Activated CD4-positive, CD25-positive, alpha-beta regulatory T cell treated with anti-CD3 and anti-CD28 coated beads, Interleukin-2, amount 50 U/mL, for 16 hours (primary cell): ENCODE data around the gene ZBTB38.
A peak's percentile ranks its signal among the peaks of the same experiment; 100 is the strongest.

ENCODE experiments used
- DNase-seq: peaks from one replicate; pipeline ENCODE4 v3.0.0-alpha.2; 2020; ENCODE audit warnings: low read depth, low spot score

ZBTB38 gene

DNA sequence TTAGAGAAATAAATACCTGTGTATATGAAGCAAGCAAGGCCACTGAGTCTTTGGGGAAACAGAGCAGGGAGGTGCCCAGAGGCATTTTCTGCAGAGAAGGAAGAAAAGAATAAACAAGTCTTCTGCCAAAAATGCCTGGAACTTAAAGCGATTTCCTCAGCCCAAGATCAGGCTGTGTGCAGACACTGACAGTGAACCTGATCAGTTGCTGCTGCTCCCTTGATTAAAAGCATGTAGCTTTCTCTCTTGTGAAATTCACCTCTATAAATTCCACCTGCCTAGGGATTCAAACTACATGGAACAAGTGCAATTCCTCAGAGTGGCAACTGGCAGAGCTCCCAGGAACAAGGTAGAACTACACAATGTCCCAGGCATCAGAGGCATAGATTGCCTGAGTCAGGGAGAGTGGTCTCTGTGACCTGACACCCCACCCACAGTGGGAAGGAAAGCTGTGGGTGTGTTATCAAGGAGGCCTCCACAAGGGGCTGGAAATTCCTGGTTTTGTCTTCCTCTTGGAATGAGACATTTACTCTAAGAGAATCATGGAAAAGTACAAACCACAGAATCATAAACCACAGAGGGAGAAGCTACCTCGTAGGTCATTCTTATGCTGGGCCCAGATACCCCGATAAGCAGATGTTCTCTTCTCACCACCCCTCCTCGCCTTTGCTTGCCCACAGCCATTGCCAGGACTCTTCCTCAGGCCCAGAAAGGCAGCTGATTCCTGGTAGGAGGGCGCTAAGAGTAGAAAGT, 1.8 kb upstream of the ZBTB38 start:
- DNase-seq, result no peak

DNA sequence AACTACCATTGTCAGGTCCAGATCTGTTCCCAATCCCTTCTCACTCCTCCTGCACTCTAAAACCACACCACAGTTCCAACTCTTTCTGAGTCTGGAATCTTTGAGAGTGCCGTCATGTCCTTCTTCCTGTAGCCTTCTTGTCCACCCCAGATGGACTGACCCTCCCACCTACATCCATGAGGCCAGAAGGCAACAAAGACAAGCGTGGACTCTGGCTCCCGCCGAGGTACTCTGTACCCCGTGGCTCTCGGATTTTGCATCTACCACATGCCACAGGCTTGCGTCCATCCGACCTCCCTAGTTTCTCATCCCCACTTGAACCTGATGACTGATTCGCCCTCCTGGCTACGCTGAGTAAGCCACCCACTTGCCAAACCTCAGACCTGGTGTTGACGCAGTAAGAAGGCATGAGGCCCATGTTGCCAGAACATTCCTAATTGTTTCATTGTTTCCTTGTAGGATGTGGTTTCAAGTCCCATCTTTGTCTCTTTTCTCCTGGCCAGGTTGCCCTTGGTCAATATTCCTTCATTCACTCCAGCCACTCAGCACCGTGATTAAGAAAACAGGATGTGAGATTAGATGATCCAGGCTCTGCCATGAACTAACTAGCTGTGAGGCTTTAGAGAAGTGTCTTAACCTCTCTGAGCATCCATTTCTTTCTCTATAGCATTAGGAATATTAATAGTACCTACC, 1.1 kb upstream of the ZBTB38 start:
- DNase-seq, result no peak

DNA sequence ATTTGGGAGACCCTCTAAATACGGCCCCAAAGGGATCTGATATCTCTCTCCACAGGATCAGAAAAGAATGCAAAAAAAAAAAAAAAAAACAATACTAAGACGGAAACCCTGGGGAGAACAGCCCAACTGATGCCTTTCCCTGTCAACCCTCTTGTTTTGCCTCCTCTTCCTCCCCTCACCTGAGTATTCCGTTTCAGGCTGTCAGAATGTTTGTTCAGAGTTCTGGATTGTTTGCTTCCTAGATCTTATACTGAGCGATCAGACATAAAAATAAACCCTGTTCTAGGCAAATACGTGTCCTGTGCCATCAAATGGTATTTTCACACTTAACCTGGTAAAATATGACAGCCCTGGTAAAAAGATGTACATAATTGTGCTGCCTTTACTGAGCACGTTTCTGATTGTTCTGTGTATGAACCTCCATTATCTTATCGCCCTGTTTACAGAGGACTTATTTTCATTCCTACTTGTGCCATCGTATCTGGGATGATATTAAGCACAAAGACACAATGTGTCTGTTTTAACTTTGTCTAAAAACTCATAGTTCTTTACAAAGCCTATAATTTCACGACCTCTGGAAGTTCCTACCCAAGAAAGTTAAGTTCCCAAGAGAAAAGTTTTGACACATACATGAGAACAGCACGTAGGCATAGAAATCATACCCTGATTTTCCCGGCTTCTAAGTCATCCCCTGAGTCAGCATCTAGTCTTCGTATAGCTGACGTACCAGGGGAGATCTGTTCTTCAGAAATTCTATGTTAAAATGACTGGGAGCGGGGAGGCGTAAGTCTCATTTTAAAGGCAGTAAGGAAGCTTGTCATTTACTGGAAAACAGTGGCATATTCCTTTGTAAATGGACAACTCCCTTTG, 856 bp downstream of the ZBTB38 start:
- DNase-seq, result no peak

DNA sequence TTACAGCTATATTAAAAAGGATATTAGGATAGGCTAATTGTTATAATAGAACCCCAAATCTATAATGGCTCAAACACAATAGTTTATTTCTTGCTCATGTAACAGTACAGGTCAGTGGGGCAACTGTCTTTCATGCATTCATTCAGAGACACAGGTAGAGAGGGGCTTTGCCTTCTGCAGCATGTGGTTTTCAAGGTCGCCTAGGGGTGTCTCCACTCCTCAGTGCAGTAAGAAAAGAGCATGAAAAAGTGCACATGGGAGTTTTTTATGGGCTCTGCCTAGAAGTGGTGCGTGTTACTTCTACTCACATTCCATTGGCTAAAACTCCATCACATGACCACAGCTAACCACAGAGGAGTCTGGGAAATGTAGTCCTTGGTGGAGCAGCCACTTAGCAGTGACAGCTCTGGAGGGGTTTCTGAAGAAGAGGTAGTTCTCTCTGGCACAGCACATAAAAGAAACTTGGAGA, 1.8 kb downstream of the ZBTB38 start:
- peak; percentile 37 for DNase-seq

DNA sequence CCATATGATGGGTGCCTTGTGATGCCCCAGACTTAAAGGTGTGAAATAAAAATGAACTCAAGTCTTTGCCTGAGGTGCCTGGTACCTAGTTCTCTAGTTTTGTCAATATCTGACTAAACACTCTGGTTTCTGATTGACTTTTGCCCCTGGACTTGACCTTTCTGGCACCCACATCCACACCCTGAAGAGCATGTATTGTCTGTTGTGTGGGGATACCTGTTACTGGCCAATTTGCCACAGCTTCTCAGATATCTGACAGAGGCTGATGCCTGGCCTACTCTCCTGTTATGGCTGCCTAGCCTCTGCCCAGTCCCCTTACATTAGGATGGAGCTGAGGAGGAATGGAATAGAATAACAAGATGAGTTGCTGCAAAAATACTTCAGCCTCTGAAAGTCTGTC, 3.6 kb downstream of the ZBTB38 start:
- no peak for DNase-seq

DNA sequence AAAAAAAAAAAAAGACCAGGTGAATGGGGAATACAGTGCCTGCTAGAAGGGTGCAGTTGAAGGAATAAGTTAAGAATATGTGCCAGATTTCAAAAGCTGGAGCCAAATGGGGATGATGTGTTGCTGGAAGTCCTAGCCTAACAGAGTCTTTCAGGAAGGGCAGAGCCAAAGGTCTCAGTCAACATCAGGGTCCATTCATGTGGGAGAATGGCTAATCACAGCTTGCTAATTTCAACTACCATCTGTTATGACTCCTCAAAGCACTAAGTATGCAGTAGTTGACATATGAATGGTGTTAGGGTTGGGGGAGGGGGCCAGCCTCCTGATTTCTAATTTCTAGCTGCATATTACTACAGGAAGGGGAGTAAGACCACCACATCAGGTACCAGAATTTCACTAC, 4.4 kb downstream of the ZBTB38 start:
- DNase-seq, result no peak

DNA sequence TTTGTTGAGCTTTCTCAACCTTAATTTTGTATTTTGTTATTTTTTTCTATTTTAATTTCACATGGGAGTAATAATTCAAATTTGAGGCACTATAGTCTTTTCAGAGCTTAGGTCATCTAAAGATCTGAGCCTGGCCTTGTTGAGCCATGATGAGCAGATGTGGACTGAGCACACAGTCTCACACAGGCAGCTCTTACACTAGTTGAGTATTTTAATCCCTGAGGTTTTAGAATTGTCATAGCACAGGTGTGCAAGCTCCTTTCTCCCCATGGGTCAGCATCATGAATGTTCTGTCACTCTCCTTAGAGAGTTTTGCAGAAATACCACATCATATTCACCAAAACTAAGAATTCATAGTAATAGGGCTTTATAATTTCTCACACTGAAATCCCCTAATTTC, 4.9 kb downstream of the ZBTB38 start:
- DNase-seq, result no peak

DNA sequence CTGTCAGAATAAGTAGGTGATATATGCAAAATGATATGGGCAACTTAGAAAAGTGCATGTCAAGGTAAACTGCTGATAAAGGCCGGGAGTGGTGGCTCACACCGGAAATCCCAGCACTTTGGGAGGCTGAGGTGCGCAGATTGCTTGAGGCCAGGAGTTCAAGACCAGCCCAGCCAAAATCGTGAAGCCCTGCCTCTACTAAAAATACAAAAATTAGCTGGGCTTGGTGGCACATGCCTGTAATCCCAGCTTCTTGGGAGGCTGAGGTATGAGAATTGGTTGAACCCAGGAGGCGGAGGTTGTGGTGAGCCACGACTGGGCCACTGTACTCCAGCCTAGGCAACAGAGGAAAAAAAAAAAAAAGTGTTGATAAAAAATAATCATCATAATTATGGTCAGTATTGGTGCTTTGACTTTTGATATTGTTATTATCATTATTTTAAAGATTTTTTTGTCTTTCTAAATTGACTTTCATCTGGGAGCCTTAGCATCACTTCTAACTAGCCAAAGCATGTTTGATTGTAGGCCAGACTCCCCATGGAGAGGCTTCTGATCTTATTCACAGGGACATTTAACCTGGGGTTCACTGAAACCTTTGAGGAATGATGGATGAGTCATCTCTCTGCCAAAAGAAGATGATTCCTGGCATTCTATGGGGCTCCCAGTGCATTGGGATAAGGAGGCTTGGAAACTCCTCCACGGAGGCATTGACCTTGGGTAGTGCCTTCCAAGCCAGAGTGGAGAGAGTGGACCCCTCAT, 5.6 kb downstream of the ZBTB38 start:
- no peak for DNase-seq

DNA sequence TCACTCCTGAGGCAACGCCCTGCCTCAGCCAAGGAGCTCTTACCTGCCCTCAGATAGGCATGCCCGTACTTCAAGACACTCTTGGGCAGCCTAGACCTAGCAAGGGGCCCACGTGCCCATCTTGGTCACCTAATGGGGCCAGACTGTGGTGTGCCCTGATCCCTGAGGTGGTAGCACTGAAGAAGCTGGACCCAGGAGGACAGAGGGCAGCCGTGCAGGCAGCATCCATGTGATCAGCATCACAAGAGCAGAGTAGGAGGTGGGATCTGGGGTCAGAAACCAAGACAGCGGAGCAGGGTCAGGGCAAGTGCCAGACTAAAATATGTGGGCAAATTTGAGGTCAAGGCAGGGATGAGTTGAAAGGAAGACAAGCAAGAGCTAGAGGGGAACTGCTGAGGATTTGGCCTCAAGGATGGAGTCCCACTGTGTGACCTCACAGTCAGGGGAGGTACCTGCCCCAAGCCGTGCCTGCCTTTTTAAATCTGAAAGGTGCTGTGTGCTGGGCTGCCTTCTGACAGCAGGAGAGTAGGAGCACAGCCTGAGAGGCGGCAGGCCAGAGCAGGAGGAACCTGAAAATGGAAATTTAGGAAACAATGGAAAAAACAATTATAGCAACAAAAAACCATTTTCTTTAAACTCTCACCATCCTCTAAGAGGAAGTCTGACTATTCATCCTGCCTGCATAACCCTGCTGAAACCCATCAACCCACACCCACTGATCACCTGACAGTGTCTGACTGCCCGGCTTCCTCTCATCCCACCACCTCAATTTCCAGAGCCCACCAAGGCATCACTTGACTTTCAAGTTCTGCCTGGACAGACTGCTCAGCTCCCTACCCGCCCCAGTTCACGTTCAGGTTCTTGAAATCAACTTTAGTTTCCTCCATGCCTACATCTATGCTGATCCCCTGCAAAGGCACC, 7.3 kb downstream of the ZBTB38 start:
- DNase-seq, result no peak

DNA sequence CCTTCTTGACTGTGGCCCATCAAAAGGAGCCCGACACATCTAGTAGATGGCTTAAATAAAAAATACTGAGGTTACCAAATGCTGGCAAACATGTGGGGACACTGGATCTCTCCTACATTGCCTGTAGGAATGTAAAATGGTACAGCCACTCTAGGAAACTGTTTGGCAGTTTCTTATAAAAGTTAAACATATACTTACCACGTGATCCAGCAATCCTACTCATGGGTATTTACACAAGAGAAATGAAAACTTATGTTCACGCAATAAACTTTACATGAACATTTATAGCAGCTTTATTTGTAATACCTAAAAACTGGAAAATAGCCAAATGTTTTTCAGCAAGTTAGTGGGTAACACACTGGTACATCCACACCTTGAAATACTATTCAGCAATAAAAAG, 9.1 kb downstream of the ZBTB38 start:
- no peak for DNase-seq

DNA sequence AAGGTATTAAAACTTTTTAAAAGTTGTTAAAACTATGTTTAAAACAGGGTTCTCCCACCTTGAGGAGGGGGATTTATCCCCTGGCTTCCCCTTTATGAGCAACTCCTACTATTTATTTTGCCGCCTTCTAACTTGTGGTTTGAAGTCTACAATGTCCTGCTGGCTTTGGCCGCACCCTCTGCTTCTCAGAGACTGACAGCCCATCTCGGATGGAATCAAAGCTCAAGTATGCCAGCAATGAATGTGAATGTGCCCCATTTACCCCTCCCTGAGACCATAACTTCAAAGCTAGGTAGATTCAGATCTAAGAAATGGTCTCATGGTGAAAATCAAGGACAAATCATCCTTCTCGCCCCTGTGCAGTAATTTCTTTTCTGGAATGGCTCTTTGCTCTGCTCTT, 10.3 kb downstream of the ZBTB38 start:
- DNase-seq, result no peak

DNA sequence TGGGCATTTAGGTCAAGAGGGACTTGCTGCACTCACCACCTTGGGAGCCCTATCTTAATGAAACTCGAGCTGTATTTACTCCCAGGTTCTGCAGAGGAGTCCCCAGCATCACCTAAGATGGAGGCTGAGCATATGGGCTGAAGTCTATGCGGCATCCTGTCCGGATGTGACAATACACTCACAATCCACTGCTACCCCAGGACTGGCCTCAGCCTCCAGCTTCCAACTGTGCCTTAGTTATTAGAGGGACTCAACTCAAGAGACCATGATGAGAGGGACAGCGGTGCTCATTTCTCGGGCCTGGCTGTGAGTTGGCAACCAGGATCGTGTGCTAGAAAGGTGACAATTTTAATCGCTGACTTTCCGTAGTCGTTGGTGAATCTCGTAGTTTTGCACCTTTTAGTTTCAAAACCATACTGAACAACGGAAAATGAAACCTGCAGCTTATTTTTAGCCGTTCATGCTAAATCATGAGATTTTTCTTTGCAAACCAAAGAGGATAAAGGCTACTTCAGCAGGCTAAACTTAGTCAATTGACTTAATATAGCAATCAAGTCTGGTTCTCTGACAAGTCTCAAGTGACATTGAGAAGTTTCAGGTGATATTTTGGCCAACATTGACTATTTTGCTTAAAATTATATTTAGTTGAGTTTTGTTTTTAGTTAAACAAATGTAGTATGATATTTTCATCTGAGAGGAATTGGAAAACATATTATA, 11.1 kb downstream of the ZBTB38 start:
- DNase-seq, result no peak

DNA sequence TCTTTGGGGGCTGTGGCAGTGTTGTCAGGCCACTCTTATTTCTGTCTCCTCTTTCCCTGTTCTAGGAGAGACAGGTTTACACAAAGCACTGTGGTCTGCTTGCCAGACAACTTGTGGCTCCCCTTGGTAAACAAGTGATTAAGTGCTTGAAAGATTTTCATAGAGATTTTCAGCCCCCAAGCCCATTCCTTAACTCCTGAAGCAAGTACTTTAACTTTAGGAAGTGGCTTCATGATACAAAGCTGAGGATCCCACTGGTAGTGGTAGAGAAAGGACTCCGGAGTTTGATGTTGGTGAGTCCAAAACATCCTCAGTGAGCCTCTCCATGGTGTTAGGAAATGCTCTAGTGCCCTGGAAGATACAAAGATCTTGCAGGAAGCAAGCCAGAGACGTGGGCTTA, 12.0 kb downstream of the ZBTB38 start:
- no peak for DNase-seq

DNA sequence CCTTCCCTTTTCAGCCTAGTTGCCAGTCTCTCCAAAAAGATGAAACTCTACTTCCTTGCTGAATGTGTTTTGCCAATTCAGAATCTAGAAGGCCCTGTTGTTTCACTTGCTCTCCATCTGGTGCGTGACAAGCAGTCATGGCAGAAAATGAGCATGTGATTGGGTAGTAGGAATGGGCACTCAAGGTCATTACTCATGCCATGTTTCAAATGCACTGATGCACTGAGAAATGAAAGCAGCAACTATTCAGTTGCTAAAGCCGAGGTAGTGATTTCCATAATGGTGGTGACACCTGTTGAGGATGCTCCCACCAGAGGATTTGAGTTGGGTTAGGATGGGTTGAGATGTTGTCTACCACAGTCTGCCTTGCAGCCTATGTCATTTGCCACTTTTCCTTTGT, 12.7 kb downstream of the ZBTB38 start:
- no peak for DNase-seq

DNA sequence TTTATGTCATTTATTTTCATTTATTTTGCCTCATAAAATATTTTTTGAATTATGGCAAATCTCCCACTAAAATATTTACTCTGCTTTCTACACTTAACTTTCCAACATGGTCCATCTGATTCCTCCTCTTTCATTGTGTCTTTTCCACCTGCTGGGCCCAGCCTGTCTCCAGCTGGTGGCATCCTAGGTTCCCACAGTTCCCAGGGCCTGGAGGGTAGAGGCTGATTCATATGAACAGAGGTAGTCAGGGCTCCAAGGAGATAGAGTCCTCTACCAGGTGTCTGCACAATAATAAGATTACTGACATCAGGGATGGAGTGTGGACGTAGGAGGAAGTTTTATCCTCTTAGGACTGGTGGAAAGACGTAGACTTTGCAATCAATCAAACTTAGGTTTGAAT, 14.3 kb downstream of the ZBTB38 start:
- no peak for DNase-seq

DNA sequence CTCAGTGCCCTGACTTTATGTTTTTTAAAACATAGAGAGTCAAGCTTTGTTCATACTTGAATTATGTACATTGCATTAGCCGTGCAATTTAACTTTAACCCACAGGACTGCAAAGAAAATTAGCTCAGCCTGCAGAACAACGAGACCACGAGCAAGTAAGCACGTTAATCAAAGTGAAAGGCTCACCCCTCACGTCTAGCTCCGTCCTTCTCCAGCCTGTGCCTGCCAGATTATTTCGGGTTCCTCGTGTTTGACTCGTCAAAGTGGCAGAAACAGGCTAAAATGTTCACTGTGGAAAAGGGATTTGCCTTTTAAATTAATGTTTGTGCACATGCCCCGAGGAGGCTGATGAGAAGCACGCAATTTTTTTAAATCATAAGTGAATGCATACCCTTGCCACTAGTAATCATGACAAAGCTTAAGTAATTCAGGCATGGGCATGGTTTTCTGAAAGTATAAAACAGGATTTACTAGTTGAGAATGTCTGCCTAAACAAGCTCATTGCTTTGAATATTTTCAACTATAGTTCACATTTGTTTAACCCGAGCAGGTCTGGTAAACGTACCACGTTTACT, 15.3 kb downstream of the ZBTB38 start:
- DNase-seq, result no peak

DNA sequence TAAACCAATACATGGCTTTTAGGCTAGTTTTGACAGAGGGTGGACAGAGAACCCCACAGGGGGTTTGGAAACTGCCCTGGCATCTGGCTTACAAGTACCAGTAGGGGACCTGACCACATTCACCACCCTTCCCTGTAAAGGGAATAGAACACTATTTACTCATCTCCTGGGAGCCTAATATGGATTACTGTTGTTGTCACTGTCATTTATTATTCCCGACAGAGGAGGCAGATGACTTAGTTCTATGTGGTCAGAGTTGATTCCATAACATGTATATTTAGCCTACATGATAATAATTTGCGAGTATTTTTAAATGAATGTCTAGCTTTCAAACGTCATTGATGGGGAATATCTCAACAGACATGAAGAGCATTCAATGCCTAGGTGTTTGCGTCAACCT, 15.9 kb downstream of the ZBTB38 start:
- no peak for DNase-seq

DNA sequence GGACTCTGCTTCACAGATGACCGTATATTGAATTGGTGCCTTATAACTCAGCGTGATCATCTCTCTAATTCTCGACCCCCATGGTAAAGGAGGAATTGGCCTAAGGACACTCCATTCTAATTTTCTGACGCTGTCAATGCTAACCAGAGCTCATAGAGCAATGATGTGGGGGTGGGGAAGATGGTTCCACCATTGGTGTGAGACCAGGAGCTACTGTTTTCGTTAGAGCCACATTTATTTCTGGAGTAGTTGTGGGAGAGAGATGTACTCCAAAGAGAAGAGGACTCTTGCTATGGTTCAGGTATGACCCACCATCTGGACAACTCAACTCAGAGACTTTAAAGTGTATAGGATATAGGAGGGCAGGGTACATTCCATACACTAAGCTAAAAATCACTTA, 16.3 kb downstream of the ZBTB38 start:
- DNase-seq, result no peak

DNA sequence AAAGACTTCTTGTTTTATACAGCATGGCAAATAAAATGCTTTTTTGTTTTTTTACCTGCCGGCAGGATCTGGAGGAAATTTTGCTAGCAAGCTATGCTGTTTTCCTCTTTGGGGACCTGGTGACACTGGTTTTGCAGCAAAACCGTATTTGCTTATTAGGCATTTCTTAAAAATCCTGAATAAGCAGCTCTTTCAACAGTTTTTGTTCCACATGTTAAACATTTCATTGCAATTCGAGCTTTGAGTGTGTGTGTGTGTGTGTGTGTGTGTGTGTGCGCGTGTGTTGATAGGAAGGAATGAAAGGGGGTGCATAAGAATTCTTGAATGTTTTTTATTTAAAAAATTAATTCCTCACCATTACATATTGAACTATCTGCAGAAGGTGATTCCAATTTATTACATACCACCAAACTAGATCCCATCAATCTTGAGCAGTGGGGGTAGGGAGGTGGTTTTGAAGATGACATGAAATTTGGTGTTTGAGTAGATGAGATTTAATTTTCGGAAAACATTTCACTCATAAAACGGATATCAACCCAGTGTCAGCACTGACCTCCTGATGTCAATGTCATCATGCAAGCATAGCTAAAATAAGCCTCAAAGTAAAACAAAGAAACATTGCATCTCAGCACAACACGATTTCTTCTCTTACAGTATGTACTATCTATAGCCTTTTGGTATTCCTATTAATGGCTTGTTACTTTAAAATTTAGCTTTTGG, 17.3 kb downstream of the ZBTB38 start:
- DNase-seq, result no peak
